PC-9 (cell line): ENCODE data around the gene CD163L1. TPM values are rescaled to one million over a fixed set of nuclear protein-coding genes. Genes with fewer than 3 reads are reported as not detected.

ENCODE experiments used
- Bru-seq: library from RNA; stranded (reverse); fragments of 400-500 nt; gene quantifications from one replicate; lab custom pipeline; 2021; lab: Mats Ljungman, UMichigan
- BruChase-seq, 2 experiments: library from RNA; stranded (reverse); fragments of 400-500 nt; gene quantifications; one replicate each; lab custom pipeline; 2021; lab: Mats Ljungman, UMichigan
- BruUV-seq: library from RNA; stranded (reverse); fragments of 400-500 nt; replicated peaks from 2 replicates; lab custom pipeline; 2021; lab: Mats Ljungman, UMichigan
- CTCF ChIA-PET: fragments of 300-600 bp; sonication (Branson Sonifier 250); formaldehyde crosslinking; loops from one replicate; lab custom pipeline; 2022; ENCODE audit warnings: antibody characterized with exemption; lab: Charles Lee
- POLR2A ChIA-PET: fragments of 300-600 bp; sonication (Branson Sonifier 250); formaldehyde crosslinking; loops from one replicate; lab custom pipeline; 2022; ENCODE audit warnings: antibody characterized with exemption; ENCODE audit not compliant: unreplicated experiment; lab: Charles Lee
- DNase-seq, 2 experiments: peaks; one replicate each; pipeline versions ENCODE4 v3.0.0 to v3.0.0-alpha.2; 2015 to 2022; ENCODE audit warnings: mixed read lengths in 1 of 2
- H2AFZ ChIP-seq: fragments of 200-600 bp; sonication (generic); 2 replicates; pipeline ENCODE4 v1.8.1; 2017; ENCODE audit warnings: antibody characterized with exemption
- H3F3A ChIP-seq: fragments of 200-600 bp; sonication (generic); 2 replicates; pipeline ENCODE4 v1.8.1; 2017; ENCODE audit warnings: antibody characterized with exemption, mild to moderate bottlenecking, low read depth; ENCODE audit not compliant: insufficient read depth
- H3K27ac ChIP-seq: fragments of 200-600 bp; sonication (generic); 2 replicates; pipeline ENCODE4 v1.6.1; 2016; ENCODE audit warnings: mixed run types
- H3K27me3 ChIP-seq: fragments of 200-600 bp; sonication (generic); 2 replicates; pipeline ENCODE4 v1.6.1; 2016; ENCODE audit warnings: low read depth, mixed run types; ENCODE audit not compliant: insufficient read depth
- H3K36me3 ChIP-seq: fragments of 200-600 bp; sonication (generic); 2 replicates; pipeline ENCODE4 v1.6.1; 2016; ENCODE audit warnings: low read depth, mixed run types
- H3K4me1 ChIP-seq: fragments of 200-600 bp; sonication (generic); replicated peaks from 2 replicates; pipeline ENCODE4 v1.6.1; 2016; ENCODE audit warnings: mixed run types; ENCODE audit not compliant: insufficient read depth
- H3K4me2 ChIP-seq: fragments of 200-600 bp; sonication (generic); 2 replicates; pipeline ENCODE4 v1.6.1; 2017; ENCODE audit warnings: mixed run types
- H3K4me3 ChIP-seq: fragments of 200-600 bp; sonication (generic); 2 replicates; pipeline ENCODE4 v1.6.1; 2016; ENCODE audit warnings: mixed run types
- H3K79me2 ChIP-seq: fragments of 200-600 bp; sonication (generic); 2 replicates; pipeline ENCODE4 v1.6.1; 2017; ENCODE audit warnings: low read depth, mixed run types
- H3K9me2 ChIP-seq: fragments of 200-600 bp; sonication (generic); 2 replicates; pipeline ENCODE4 v1.8.1; 2017; ENCODE audit warnings: mild to moderate bottlenecking; ENCODE audit not compliant: insufficient read depth
- H3K9me3 ChIP-seq: fragments of 200-600 bp; sonication (generic); 2 replicates; pipeline ENCODE4 v1.8.1; 2016; ENCODE audit warnings: low read depth; ENCODE audit not compliant: insufficient read depth
- H4K20me1 ChIP-seq: fragments of 200-600 bp; sonication (generic); 2 replicates; pipeline ENCODE4 v1.8.1; 2017; ENCODE audit not compliant: insufficient read depth
- EZH2 ChIP-seq: fragments of 200-600 bp; sonication (generic); IDR thresholded peaks from 2 replicates; pipeline ENCODE4 v1.8.0; 2017; ENCODE audit warnings: antibody characterized with exemption, low read depth
- intact Hi-C: fragments of 100-400 bp; cut with micrococcal nuclease; formaldehyde crosslinking; loops from one replicate; pipeline ENCODE4 v1.10.0; 2022; ENCODE audit not compliant: unreplicated experiment
- long read RNA-seq: library from polyadenylated mRNA; stranded (forward); transcript quantifications from one replicate; pipeline ENCODE4 v2.0.0, GENCODE V29; 2022
- total RNA-seq: library from RNA; stranded (reverse); gene quantifications from 2 replicates; pipeline ENCODE4 v1.2.3, GENCODE V29; 2021
- TF ChIP-seq, protein P1 (sequence below): fragments of 200-600 bp; sonication (generic); conservative IDR thresholded peaks from 2 replicates; pipeline ENCODE4 v1.6.1; 2017; ENCODE audit warnings: mixed run types, antibody characterized with exemption, mild to moderate bottlenecking, moderate library complexity

Gene CD163L1
- total RNA-seq (52.3 and 69.3 TPM in 2 replicates), Bru-seq, nascent RNA (percentile 58 among the genes with signal in this experiment), BruChase-seq, experiment 1, labeled RNA remaining after a 2-hour chase (percentile 59 among the genes with signal in this experiment), BruChase-seq, experiment 2, labeled RNA remaining after a 6-hour chase (percentile 47 among the genes with signal in this experiment)
- long read RNA-seq, transcript CD163L1-204 (2 exons, 398 nt) = major isoform, 5 of 146 reads
- long read RNA-seq, partial matches to known transcripts = 119 of 146 reads
- long read RNA-seq, other reads (novel, unspliced or antisense) = 19 of 146 reads

DNA sequence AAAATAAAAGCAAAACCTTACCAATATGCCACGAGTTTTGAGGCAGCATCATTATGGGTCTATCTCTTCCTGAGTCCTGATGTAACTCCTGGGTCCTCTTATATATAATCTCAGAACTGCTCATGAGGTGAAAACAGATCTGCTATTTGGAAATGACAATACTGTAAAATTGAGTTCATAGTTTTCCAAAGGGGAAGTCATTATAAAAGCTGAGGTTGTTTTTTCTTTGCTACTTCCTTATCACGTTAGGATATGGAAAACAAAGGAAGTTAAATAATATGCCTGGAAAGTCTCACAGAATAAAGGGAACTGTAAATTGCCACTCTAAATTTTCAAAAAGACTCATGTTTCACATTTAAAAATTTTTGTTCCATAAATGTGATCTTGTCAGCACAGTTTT is at the start of gene CD163L1:
TSS of gene CD163L1 (minus strand) at position 78 of the 400 bp plus-strand sequence. CDS start at position 52, 26 bp downstream.
- BruUV-seq = no TSS peak
- Histone ChIP-seq H2AFZ (no peak within 1 kb of the TSS), H3K27ac (no peak within 1 kb of the TSS), H3K27me3 (no peaks in the 10 kb centered on the region), H3K79me2 (no peaks in the 10 kb centered on the region), H3K4me3 (no peak within 1 kb of the TSS), H3K4me1 (peaks cover 4% of the 10 kb centered on the region; the same call in 1 of the 2 replicates), H3K9me2 (no peaks in the 10 kb centered on the region; the same call in 1 of the 2 replicates), H3K9me3 (no peaks in the 10 kb centered on the region), H3K36me3 (no peaks in the 10 kb centered on the region), H3F3A (peaks cover 13% of the 10 kb centered on the region), H4K20me1 (no peaks in the 10 kb centered on the region), H3K4me2 (no peak within 1 kb of the TSS)
- DNase-seq = no peak
- ChIA-PET POLR2A (no interaction called here), CTCF (no interaction called here)
- intact Hi-C loops = no loop called here
- TF ChIP-seq, protein P1, sequence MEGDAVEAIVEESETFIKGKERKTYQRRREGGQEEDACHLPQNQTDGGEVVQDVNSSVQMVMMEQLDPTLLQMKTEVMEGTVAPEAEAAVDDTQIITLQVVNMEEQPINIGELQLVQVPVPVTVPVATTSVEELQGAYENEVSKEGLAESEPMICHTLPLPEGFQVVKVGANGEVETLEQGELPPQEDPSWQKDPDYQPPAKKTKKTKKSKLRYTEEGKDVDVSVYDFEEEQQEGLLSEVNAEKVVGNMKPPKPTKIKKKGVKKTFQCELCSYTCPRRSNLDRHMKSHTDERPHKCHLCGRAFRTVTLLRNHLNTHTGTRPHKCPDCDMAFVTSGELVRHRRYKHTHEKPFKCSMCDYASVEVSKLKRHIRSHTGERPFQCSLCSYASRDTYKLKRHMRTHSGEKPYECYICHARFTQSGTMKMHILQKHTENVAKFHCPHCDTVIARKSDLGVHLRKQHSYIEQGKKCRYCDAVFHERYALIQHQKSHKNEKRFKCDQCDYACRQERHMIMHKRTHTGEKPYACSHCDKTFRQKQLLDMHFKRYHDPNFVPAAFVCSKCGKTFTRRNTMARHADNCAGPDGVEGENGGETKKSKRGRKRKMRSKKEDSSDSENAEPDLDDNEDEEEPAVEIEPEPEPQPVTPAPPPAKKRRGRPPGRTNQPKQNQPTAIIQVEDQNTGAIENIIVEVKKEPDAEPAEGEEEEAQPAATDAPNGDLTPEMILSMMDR = no peak
- TF ChIP-seq EZH2 = no peak

DNA sequence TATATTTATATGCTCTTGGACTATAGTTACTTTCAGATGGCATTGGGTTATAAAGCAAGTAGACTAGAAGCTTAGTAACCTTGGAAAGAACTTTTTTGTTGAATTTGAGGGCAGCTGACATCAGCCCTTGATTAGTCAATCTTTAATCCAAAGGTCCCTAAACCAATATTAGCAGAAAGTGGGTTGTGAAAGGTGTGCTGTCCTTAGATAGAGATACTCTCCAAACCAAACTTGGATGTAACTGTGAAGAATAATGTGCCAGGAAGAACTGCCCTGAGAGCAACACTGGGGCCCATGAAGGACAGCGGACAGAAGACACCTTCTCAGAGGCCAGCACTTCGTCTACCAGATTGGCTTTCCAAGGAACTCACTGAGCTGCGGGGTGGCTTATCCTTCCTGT is 49.1 kb upstream of the CD163L1 start:
- ChIA-PET POLR2A (no interaction called here), CTCF (no interaction called here)
- Histone ChIP-seq H3K36me3 (no peaks in the 10 kb centered on the region), H4K20me1 (no peaks in the 10 kb centered on the region), H3K9me3 (no peaks in the 10 kb centered on the region), H3K9me2 (no peaks in the 10 kb centered on the region), H3F3A (no peaks in the 10 kb centered on the region), H3K4me2 (no peak overlapping the region), H3K79me2 (no peaks in the 10 kb centered on the region), H2AFZ (no peak overlapping the region), H3K27me3 (no peaks in the 10 kb centered on the region), H3K27ac (no peak overlapping the region), H3K4me1 (no peaks in the 10 kb centered on the region), H3K4me3 (no peak overlapping the region)
- intact Hi-C loops = no loop called here
- DNase-seq = no peak
- TF ChIP-seq, protein P1 = no peak
- no peak for TF ChIP-seq EZH2
- no TSS peak for BruUV-seq

GRCh38 chr12:7486512-7486911 is 42.6 kb upstream of the CD163L1 start:
- H2AFZ ChIP-seq = no peak overlapping the region
- no peak overlapping the region for H3K4me3 ChIP-seq
- H3F3A ChIP-seq = no peaks in the 10 kb centered on the region
- TF ChIP-seq, protein P1 = no peak
- no peak for TF ChIP-seq EZH2
- CTCF ChIA-PET = no interaction called here
- no peak for DNase-seq
- H3K36me3 ChIP-seq = no peaks in the 10 kb centered on the region
- H4K20me1 ChIP-seq = no peaks in the 10 kb centered on the region
- POLR2A ChIA-PET = no interaction called here
- H3K4me1 ChIP-seq = no peaks in the 10 kb centered on the region
- H3K27ac ChIP-seq = no peak overlapping the region
- no peaks in the 10 kb centered on the region for H3K79me2 ChIP-seq
- no peak overlapping the region for H3K4me2 ChIP-seq
- no peaks in the 10 kb centered on the region for H3K9me2 ChIP-seq
- no peaks in the 10 kb centered on the region for H3K27me3 ChIP-seq
- H3K9me3 ChIP-seq = no peaks in the 10 kb centered on the region
- intact Hi-C loops = no loop called here
- BruUV-seq = no TSS peak
